Activated T-cell treated with anti-CD3 and anti-CD28 coated beads, Interleukin-2, amount 50 U/mL, for 4 hours (primary cell): ENCODE results near the gene CABP7. TPM values are rescaled to one million over a fixed set of nuclear protein-coding genes. Genes with fewer than 3 reads are reported as not detected.
A peak's percentile ranks its signal among the peaks of the same experiment; 100 is the strongest.
"Not testable (repeated sequence)": the region's sequence is repeated elsewhere in the genome, so short reads cannot be mapped to it uniquely, and the experiment has no call there.

Source experiments
- ATAC-seq, 2 donors: fragments of 200-7000 bp; cut with Tn5 transposase; one replicate each; pipeline ENCODE4 v1.10.0; 2021
- DNase-seq: peaks from one replicate; pipeline ENCODE4 v3.0.0-alpha.2; 2020
- H3K27me3 Mint-ChIP-seq: one replicate; pipeline ENCODE4 v1.8.0; 2021; ENCODE audit warnings: low read depth, mixed read lengths
- H3K36me3 Mint-ChIP-seq: one replicate; pipeline ENCODE4 v1.8.0; 2022; ENCODE audit warnings: mixed read lengths; ENCODE audit not compliant: insufficient read depth
- H3K4me1 Mint-ChIP-seq: one replicate; pipeline ENCODE4 v1.8.0; 2021; ENCODE audit warnings: low read depth, mixed read lengths
- H3K4me3 Mint-ChIP-seq: one replicate; pipeline ENCODE4 v1.8.0; 2021; ENCODE audit warnings: mild to moderate bottlenecking, moderate library complexity, mixed read lengths
- H3K9me3 Mint-ChIP-seq: one replicate; pipeline ENCODE4 v1.8.0; 2021; ENCODE audit warnings: mixed read lengths
- total RNA-seq, 3 donors: library from RNA; stranded (reverse); gene quantifications; one replicate each; pipeline ENCODE4 v1.2.1, GENCODE V29; 2021

CABP7 gene
- total RNA-seq, 3 donors from 2014 or later: 0.11 to 0.20 (median 0.13) TPM

DNA sequence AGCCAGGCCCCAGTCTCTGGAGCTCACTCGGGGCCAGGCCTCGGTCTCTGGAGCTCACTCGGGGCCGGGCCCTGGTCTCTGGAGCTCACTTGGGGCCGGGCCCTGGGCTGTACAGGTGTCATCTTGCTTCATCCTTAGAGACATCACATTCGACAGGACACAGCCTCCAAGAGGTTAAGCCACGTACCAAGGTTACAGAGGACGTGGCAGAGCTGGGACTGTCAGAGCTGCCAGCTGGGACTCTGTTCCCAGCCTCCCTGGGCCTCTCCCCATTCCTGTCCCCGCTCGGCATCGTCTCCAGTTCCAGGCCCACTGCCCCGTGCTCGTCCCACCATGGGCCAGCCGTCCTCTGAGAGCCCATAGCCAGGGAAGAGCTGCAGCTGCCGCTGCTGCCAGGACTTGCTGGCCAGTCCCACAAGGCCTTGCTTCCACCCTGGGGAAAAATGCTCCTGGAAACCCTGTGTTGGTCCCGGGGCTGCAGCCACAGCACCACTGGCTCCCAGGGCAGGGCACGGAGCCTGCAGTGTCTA lies 19.6 kb downstream of the CABP7 start:
- DNase-seq (no peak), ATAC-seq (no peak)
- H3K27me3 Mint-ChIP-seq: no peaks in the 10 kb centered on the region
- H3K9me3 Mint-ChIP-seq: no peaks in the 10 kb centered on the region
- no peaks in the 10 kb centered on the region for H3K4me1 Mint-ChIP-seq
- H3K36me3 Mint-ChIP-seq: peaks cover 21% of the 10 kb centered on the region
- H3K4me3 Mint-ChIP-seq: no peak overlapping the region

DNA sequence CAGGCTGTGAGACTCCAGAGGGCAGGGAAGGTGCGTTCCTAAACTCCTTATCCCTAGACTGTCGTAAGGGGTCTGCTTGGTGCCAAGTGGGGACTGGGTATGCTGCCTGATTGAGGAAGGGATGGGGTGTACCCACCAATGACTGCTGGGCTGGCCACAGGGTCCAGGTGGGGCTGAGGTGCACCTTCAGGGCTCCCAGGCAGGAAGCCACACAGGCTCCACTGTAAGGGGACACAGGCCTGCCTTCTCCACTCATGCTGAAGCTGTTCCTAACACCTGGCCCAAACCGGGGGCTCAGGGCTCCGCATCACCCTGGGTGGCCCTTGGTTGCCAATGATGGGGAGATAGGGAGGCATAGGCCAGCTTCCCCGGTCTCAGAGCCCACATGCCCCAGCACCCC lies 20.4 kb downstream of the CABP7 start:
- no peak for ATAC-seq
- Mint-ChIP-seq H3K4me1 (no peaks in the 10 kb centered on the region), H3K36me3 (peaks cover 23% of the 10 kb centered on the region), H3K9me3 (no peaks in the 10 kb centered on the region), H3K4me3 (no peak overlapping the region), H3K27me3 (no peaks in the 10 kb centered on the region)
- DNase-seq: no peak

DNA sequence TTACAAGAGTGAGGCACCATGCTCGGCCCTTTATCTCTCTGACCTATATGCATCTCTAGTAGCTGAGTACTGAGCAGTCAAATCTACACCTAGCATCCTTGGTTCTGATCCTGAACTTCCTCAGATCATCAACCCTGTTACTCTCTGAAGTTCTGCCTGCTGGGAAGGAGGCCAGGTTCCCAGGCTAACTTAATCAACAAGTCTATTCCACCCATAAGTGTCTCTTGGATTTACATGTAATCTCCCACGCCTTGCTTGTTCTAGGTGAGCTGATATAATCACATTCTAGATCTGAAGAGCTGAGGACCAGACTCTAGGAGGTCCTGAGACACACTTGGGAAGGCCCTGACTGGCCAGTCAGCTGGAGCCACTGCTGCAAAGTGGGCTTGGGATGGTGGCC lies 22.1 kb downstream of the CABP7 start:
- ATAC-seq (no peak), DNase-seq (no peak)
- no peaks in the 10 kb centered on the region for H3K4me1 Mint-ChIP-seq
- H3K36me3 Mint-ChIP-seq: peaks cover 26% of the 10 kb centered on the region
- H3K27me3 Mint-ChIP-seq: no peaks in the 10 kb centered on the region
- no peak overlapping the region for H3K4me3 Mint-ChIP-seq
- H3K9me3 Mint-ChIP-seq: no peaks in the 10 kb centered on the region

DNA sequence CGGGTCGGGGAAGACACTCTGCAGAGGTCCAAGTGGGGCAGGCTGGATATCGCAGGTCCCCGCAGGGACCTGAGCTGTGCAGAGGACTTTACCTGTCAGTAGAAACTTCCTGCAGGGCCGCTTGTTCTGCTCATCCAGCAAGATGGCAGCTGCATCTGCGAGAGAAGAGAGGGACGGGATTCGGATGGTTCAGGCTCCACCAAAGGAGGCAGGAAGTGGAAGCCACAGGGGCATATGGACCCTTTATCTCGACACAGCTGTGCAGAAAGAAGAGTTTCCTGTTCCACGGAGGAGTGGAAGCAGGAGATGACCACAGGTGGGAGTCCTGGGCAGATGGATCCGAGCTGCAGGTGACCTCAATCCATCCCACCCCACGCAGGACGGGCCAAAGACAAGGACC lies 22.5 kb downstream of the CABP7 start:
- ATAC-seq (no peak), DNase-seq (no peak)
- Mint-ChIP-seq H3K9me3 (no peaks in the 10 kb centered on the region), H3K4me1 (no peaks in the 10 kb centered on the region), H3K36me3 (peaks cover 27% of the 10 kb centered on the region), H3K27me3 (no peaks in the 10 kb centered on the region), H3K4me3 (no peak overlapping the region)

DNA sequence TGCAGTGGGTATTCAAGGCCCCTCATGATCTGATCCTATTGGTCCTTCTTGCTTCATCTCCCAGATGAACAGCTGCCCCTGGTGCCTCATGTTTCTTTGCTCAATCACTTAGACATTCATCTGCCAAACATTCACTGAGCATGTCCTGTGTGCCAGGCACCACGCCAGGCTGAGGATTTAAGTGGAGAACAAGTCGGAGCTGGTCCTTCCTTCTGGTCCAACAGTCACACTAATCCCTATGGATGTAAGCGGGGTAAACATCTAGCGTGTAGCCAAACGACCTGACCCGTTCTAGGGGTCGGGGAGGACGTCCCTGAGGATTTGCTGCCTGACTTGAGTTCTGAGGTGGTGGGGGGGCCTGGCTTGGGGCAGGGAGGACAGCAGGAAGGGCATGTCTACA lies 25.1 kb downstream of the CABP7 start:
- DNase-seq (no peak), ATAC-seq (no peak)
- Mint-ChIP-seq H3K27me3 (no peaks in the 10 kb centered on the region), H3K36me3 (peaks cover 30% of the 10 kb centered on the region), H3K9me3 (no peaks in the 10 kb centered on the region), H3K4me3 (no peak overlapping the region), H3K4me1 (no peaks in the 10 kb centered on the region)

DNA sequence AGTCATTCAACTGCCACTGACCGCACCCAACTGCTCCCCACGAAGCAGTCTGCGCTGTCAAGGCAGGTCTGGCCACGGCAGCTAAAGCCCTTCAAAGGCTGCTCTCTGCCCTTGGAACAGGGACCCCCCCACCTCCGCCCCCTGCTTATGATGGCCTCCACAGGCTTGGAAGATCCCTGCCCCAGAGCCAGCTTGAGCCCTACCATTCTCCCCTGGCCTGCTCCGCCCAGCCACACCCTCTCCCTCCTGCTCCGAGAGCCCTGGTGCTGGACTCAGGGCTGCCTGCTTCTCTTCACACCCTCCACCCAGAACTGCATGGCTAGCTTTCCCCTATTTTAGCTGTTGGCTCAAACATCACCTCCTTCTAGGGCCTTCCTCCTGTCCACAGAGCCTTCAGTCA lies 28.0 kb downstream of the CABP7 start:
- Mint-ChIP-seq H3K36me3 (peaks cover 30% of the 10 kb centered on the region), H3K27me3 (no peaks in the 10 kb centered on the region)

DNA sequence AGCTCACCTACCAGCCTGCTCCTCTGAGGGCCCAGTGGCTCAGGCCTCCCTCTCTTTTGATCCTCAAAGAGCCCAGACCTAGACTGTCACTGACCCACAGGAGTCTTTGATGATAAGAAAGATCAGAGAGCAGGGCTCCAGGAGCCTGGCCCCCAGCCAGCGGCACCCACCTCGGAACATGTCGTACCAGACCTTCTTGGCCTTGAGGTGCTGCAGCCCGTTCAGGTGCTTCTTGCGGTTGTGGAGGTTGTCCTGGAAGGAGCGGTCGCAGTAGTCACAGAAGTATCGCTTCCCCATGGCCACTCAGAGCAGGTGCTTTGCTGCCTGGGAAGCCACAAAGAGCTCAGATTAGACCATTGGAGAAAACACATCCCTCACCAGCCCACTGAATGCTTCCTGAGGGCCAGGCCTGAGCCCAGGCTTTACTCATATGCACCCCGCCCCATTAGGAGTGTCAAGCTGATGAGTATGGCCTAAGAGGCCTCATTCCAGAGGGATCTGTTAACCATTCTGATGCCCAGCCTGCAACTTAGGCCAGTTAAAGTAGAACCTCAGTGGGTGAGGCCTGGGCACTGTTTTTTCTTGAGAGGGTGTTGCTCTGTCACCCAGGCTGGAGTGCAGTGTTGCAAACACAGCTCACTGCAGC lies 28.6 kb downstream of the CABP7 start:
- Mint-ChIP-seq H3K4me1 (peaks cover 14% of the 10 kb centered on the region), H3K27me3 (no peaks in the 10 kb centered on the region), H3K9me3 (no peaks in the 10 kb centered on the region), H3K4me3 (no peak overlapping the region), H3K36me3 (peaks cover 28% of the 10 kb centered on the region)
- DNase-seq (no peak), ATAC-seq (no peak)

More for the DNA sequence above, 28.0 kb downstream of the CABP7 start:
- Mint-ChIP-seq H3K9me3 (no peaks in the 10 kb centered on the region), H3K4me1 (peaks cover 14% of the 10 kb centered on the region), H3K4me3 (no peak overlapping the region)
- ATAC-seq (no peak), DNase-seq (no peak)

DNA sequence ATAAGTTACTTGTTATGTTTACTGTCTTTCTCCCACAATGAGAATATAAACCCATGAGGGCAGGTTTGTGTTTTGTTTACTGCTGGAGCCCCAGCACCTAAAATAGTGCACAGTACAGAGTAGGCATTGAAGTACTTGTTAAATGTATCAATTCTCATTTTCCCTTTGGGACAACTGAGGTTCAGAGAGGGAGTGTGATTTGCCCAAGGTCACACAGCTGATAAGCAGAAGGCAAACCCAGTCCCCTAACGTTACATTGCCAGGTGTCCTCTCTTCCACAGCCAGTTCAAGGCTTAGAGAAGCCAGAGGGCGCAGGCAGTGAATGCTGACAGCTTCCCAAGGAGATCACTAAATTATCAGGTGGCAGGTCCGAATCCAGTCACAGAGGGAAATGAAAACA lies 30.2 kb downstream of the CABP7 start:
- DNase-seq (no peak), ATAC-seq (no peak)
- H3K4me3 Mint-ChIP-seq: no peak overlapping the region
- no peaks in the 10 kb centered on the region for H3K27me3 Mint-ChIP-seq
- H3K4me1 Mint-ChIP-seq: peaks cover 14% of the 10 kb centered on the region
- H3K36me3 Mint-ChIP-seq: peaks cover 25% of the 10 kb centered on the region
- no peaks in the 10 kb centered on the region for H3K9me3 Mint-ChIP-seq

DNA sequence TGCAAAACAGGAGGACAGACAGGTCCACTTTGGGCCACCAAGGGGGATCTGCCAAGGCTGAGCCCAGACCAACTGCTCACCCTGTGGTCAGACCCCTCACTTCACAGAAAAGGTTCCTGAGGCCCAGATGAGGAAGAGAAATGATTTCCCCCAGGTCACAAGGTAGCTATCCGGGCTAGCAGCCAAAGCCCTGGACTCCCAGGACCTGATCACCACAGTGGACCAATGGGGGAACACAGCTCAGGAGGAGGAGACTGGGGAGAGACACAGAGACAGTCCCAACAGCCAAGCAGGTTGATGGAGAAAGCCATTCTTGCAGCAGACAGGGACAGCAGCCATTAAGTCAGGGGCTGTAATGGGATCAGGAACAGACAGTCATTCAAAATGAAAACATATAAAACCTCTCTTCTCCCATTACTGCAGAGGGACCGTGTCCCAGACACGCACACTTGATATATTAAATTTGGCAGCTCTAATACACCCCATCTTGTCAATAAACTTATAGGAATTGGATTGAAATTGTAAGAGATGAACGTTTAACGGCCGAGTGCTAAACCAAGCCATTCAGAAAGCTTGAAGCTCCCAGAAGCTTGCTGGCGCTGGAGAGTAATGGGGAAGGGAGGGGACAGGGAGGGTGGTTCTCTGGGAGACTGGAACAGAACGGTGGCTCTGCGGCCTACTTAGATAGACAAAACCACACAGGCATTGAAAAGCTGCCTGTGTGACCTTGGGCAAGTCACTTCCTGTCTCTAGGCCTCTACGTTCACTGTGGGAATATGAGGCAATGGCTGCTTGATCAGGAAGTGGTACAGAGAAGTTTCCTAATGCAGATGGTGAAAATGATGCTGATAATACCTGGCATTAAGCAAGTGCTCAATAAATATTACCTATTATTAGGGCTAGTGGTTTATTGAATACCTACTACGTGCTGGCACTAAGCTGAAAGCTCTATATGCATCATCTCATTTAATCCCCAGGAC lies 31.0 kb downstream of the CABP7 start:
- ATAC-seq (peak in 1 of 2 donors; percentile 56), DNase-seq (no peak)
- Mint-ChIP-seq H3K4me1 (peaks cover 14% of the 10 kb centered on the region), H3K4me3 (no peak overlapping the region), H3K36me3 (peaks cover 21% of the 10 kb centered on the region), H3K27me3 (no peaks in the 10 kb centered on the region), H3K9me3 (no peaks in the 10 kb centered on the region)

DNA sequence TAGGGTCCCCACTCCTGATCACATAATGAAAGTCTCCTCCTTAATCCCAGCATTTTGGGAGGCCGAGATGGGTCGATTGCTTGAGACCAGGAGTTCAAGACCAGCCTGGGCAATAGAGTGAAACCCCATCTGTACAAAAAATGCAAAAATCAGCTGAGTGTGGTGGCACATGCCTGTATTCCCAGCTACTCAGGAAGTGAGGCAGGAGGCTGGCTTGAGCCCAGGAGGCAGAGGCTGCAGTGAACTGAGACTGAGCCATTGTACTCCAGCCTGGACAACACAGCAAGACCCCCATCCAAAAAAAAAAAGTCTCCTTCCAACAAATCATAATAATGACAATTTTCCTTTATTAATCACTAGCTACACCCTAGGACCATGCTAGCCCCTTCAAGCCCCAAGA lies 31.9 kb downstream of the CABP7 start:
- Mint-ChIP-seq H3K27me3 (no peaks in the 10 kb centered on the region), H3K36me3 (peaks cover 18% of the 10 kb centered on the region)
- no peak for ATAC-seq

DNA sequence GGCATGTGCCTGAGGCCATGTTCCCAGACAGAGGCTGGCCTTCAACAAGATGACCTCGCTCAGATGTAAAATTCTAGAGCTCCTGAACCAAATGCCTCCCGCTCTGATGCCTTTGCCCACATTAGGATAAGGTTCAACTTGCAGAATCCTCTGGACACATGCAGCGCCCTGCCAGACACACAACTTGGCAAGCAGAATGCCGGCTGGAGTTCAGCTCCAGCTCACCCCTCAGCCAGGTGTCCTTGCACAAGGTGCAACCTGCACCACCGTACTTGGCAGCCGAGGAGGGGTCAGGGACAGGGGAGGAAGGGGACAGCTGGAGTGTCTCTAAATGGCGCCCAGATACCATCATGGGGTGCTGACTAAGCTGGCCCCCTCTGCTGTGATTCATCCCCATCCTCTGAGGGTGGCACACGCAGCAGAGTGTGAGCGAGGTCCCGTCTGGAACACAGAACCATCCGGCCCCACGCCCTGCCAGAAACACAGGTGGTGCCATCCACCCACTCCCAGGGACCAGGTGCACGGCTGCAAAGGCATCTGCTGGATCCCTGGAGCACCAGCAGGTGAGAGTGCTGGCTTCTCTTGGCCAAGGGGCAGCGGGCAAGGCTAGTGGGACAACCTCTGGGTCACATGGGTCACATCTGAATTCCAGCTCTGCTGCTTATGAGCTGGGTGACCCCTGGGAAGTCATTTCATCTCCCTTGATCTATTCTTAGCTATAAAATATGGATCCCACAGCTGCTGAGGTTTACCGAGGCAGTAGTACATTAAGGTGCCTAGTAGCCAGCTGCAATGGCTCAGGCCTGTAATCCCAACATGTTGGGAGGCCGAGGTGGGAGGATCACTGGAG lies 34.2 kb downstream of the CABP7 start:
- no peaks in the 10 kb centered on the region for H3K9me3 Mint-ChIP-seq
- H3K4me1 Mint-ChIP-seq: peaks cover 14% of the 10 kb centered on the region
- DNase-seq: no peak
- no peaks in the 10 kb centered on the region for H3K27me3 Mint-ChIP-seq
- no peak overlapping the region for H3K4me3 Mint-ChIP-seq
- H3K36me3 Mint-ChIP-seq: peaks cover 8% of the 10 kb centered on the region
- no peak for ATAC-seq

More for the DNA sequence above, 31.9 kb downstream of the CABP7 start:
- Mint-ChIP-seq H3K9me3 (no peaks in the 10 kb centered on the region), H3K4me3 (no peak overlapping the region), H3K4me1 (peaks cover 14% of the 10 kb centered on the region)
- no peak for DNase-seq

DNA sequence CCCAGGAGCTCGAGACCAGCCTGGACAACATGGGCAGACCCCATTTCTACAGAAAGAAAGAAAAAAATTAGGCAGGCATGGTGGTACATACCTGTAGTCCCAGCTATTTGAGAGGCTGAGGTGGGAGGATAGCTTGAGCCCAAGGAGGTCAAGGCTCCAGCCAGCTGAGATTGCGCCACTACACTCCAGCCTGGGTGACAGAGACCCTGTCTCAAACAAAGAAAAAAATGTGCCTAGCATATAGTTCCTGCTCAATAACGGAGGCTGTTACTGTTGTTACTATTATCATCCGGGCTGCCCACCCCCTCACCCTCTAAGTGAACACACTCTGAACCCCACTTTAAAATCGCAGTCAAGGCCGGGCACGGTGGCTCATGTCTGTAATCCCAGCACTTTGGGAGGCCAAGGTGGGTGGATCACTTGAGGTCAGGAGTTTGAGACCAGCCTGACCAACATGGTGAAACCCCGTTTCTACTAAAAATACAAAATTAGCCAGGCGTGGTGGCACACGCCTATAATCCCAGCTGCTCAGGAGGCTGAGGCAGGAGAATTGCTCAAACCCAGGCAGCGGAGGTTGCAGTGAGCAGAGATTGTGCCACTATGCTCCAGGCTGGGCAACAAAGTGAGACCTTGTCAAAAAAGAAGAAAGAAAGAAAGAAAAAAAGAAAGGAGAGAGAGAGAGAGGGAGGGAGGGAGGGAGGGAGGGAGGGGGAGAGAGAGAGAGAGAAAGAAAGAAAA lies 35.0 kb downstream of the CABP7 start:
- not testable (repeated sequence) for H3K27me3 Mint-ChIP-seq, DNase-seq, H3K9me3 Mint-ChIP-seq, ATAC-seq, H3K4me3 Mint-ChIP-seq, H3K36me3 Mint-ChIP-seq
- peaks cover 14% of the 10 kb centered on the region for H3K4me1 Mint-ChIP-seq

DNA sequence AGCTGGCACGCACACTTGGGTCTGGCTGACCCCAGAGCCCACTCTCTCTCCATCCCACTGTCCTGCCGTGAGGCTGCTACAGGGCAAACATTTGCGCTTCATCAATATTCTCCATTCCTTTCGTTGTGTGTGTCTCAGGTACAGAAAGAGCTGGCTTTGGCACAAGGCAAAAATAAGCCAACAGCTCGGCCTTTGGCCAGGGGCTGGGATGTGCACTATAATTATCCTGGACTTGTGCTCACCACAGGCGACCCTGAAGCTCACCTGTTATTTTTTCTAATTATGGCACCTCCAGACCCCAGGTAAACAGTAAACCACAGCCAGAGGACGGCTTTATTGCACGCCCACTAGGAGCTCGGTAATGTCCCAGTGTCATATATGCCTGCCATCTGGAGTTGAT lies 36.1 kb downstream of the CABP7 start:
- ATAC-seq (no peak), DNase-seq (no peak)
- Mint-ChIP-seq H3K36me3 (no peaks in the 10 kb centered on the region), H3K4me3 (no peak overlapping the region), H3K27me3 (no peaks in the 10 kb centered on the region), H3K9me3 (no peaks in the 10 kb centered on the region), H3K4me1 (peaks cover 5% of the 10 kb centered on the region)
